WTC11 (cell line): Measurements from ENCODE around the gene DNAJC17. TPM values are rescaled to one million over a fixed set of nuclear protein-coding genes. Genes with fewer than 3 reads are reported as not detected.

Experiments used
- ATAC-seq: fragments of 200-7000 bp; cut with Tn5 transposase; 2 replicates; pipeline ENCODE4 v1.10.0; 2021; ENCODE audit warnings: mild to moderate bottlenecking, moderate library complexity
- CTCF ChIA-PET: fragments of 300-600 bp; sonication (Branson Sonifier 250); formaldehyde crosslinking; loops from one replicate; lab custom pipeline; 2021; ENCODE audit warnings: antibody characterized with exemption; lab: Charles Lee
- POLR2A ChIA-PET: fragments of 350-600 bp; sonication (Branson Sonifier 250); formaldehyde crosslinking; loops from one replicate; lab custom pipeline; 2021; ENCODE audit warnings: antibody characterized with exemption; lab: Charles Lee
- DNase-seq: peaks from one replicate; pipeline ENCODE4 v3.0.0; 2021; ENCODE audit warnings: low spot score
- H3K27ac Mint-ChIP-seq: 2 replicates; pipeline ENCODE4 v1.8.0; 2021; ENCODE audit warnings: mixed read lengths
- H3K27me3 Mint-ChIP-seq: 2 replicates; pipeline ENCODE4 v1.8.0; 2021; ENCODE audit warnings: low read depth, mild to moderate bottlenecking, moderate library complexity, mixed read lengths
- H3K36me3 Mint-ChIP-seq: 2 replicates; pipeline ENCODE4 v1.8.0; 2021; ENCODE audit warnings: mixed read lengths
- H3K4me1 Mint-ChIP-seq: 2 replicates; pipeline ENCODE4 v1.8.0; 2022; ENCODE audit warnings: mixed read lengths
- H3K4me3 Mint-ChIP-seq: 2 replicates; pipeline ENCODE4 v1.8.0; 2021; ENCODE audit warnings: mild to moderate bottlenecking, moderate library complexity, mixed read lengths
- H3K9me3 Mint-ChIP-seq: 2 replicates; pipeline ENCODE4 v1.8.0; 2021; ENCODE audit warnings: mixed read lengths
- ARID4B ChIP-seq: sonication (generic); formaldehyde crosslinking; IDR thresholded peaks from 2 replicates; pipeline ENCODE4 v1.8.0; 2023; ENCODE audit warnings: missing genetic modification reagents, mild to moderate bottlenecking, borderline replicate concordance
- ATF2 ChIP-seq: sonication (generic); formaldehyde crosslinking; IDR thresholded peaks from 2 replicates; pipeline ENCODE4 v1.8.1; 2022; ENCODE audit warnings: low read depth, missing genetic modification reagents, borderline replicate concordance
- E2F1 ChIP-seq: sonication (generic); formaldehyde crosslinking; IDR thresholded peaks from 2 replicates; pipeline ENCODE4 v1.8.0; 2022; ENCODE audit warnings: mild to moderate bottlenecking, missing genetic modification reagents
- FOXJ3 ChIP-seq: sonication (generic); formaldehyde crosslinking; IDR thresholded peaks from 2 replicates; pipeline ENCODE4 v1.9.0; 2021; ENCODE audit warnings: missing genetic modification reagents, mild to moderate bottlenecking, borderline replicate concordance
- FOXK1 ChIP-seq: sonication (generic); formaldehyde crosslinking; IDR thresholded peaks from 2 replicates; pipeline ENCODE4 v1.8.0; 2022; ENCODE audit warnings: mild to moderate bottlenecking, moderate library complexity, missing genetic modification reagents
- FOXP1 ChIP-seq: sonication (generic); formaldehyde crosslinking; IDR thresholded peaks from 2 replicates; pipeline ENCODE4 v1.8.0; 2022; ENCODE audit warnings: missing genetic modification reagents, mild to moderate bottlenecking, moderate library complexity, borderline replicate concordance
- GRHL2 ChIP-seq: fragments of 250-450 bp; sonication (Bioruptor Pico); IDR thresholded peaks from 2 replicates; pipeline ENCODE4 v1.8.0; 2022; ENCODE audit warnings: mild to moderate bottlenecking, moderate library complexity; ENCODE audit not compliant: insufficient replicate concordance, severe bottlenecking
- GTF2I ChIP-seq: fragments of 250-450 bp; sonication (Bioruptor Pico); conservative IDR thresholded peaks from 2 replicates; pipeline ENCODE4 v1.4.0; 2021; ENCODE audit warnings: mild to moderate bottlenecking
- HMGA2 ChIP-seq: fragments of 250-450 bp; sonication (Bioruptor Pico); IDR thresholded peaks from 2 replicates; pipeline ENCODE4 v1.4.0; 2021; ENCODE audit warnings: mild to moderate bottlenecking, moderate library complexity
- IRF1 ChIP-seq: sonication (generic); formaldehyde crosslinking; IDR thresholded peaks from 2 replicates; pipeline ENCODE4 v1.8.0; 2023; ENCODE audit warnings: missing genetic modification reagents
- IRF2 ChIP-seq: sonication (generic); formaldehyde crosslinking; IDR thresholded peaks from 2 replicates; pipeline ENCODE4 v1.8.0; 2022; ENCODE audit warnings: low read depth, missing genetic modification reagents, borderline replicate concordance
- NFE2L1 ChIP-seq: sonication (generic); formaldehyde crosslinking; IDR thresholded peaks from 2 replicates; pipeline ENCODE4 v1.8.1; 2023; ENCODE audit warnings: missing genetic modification reagents
- NR2C2 ChIP-seq: sonication (generic); formaldehyde crosslinking; IDR thresholded peaks from 2 replicates; pipeline ENCODE4 v1.8.0; 2022; ENCODE audit warnings: mild to moderate bottlenecking, missing genetic modification reagents
- SMAD3 ChIP-seq: sonication (generic); formaldehyde crosslinking; IDR thresholded peaks from 2 replicates; pipeline ENCODE4 v1.8.0; 2022; ENCODE audit warnings: missing genetic modification reagents, mild to moderate bottlenecking, borderline replicate concordance
- TEAD4 ChIP-seq: sonication (generic); formaldehyde crosslinking; IDR thresholded peaks from 2 replicates; pipeline ENCODE4 v1.8.0; 2022; ENCODE audit warnings: mild to moderate bottlenecking, missing genetic modification reagents
- ZBTB21 ChIP-seq: sonication (generic); formaldehyde crosslinking; IDR thresholded peaks from 2 replicates; pipeline ENCODE4 v1.8.1; 2023; ENCODE audit warnings: mild to moderate bottlenecking, missing genetic modification reagents, borderline replicate concordance
- ZBTB43 ChIP-seq: sonication (generic); formaldehyde crosslinking; IDR thresholded peaks from 2 replicates; pipeline ENCODE4 v1.8.1; 2023; ENCODE audit warnings: mild to moderate bottlenecking, missing genetic modification reagents
- ZNF219 ChIP-seq: sonication (generic); formaldehyde crosslinking; IDR thresholded peaks from 2 replicates; pipeline ENCODE4 v1.8.0; 2023; ENCODE audit warnings: missing genetic modification reagents, mild to moderate bottlenecking, borderline replicate concordance
- ZNF263 ChIP-seq: sonication (generic); formaldehyde crosslinking; IDR thresholded peaks from 2 replicates; pipeline ENCODE4 v1.8.1; 2022; ENCODE audit warnings: low read depth, mild to moderate bottlenecking, moderate library complexity, missing genetic modification reagents
- ZNF423 ChIP-seq: fragments of 250-450 bp; sonication (Bioruptor Pico); IDR thresholded peaks from 2 replicates; pipeline ENCODE4 v2.1.2; 2022; ENCODE audit warnings: mild to moderate bottlenecking, moderate library complexity
- total RNA-seq: library from RNA; stranded (reverse); gene quantifications from 3 replicates; pipeline ENCODE4 v1.2.3, GENCODE V29; 2021

The DNAJC17 gene
- total RNA-seq, 1 experiment from 2014 or later: 49.8 TPM

- Mint-ChIP-seq H3K27ac (no peak overlapping the region), H3K4me3 (no peak overlapping the region), H3K27me3 (peaks cover 14% of the 10 kb centered on the region), H3K9me3 (no peaks in the 10 kb centered on the region), H3K4me1 (peaks cover 15% of the 10 kb centered on the region), H3K36me3 (no peaks in the 10 kb centered on the region)
- no peak for DNase-seq
- TF ChIP-seq TEAD4: no peak
- no peak for TF ChIP-seq ZNF219
- no peak for TF ChIP-seq HMGA2 (CRISPR knock-in tag)
- no peak for TF ChIP-seq ATF2 (CRISPR knock-in tag)
- TF ChIP-seq E2F1 (CRISPR knock-in tag): no peak
- no peak for TF ChIP-seq FOXP1 (CRISPR knock-in tag)
- TF ChIP-seq ZBTB43 (CRISPR knock-in tag): no peak
- TF ChIP-seq ARID4B (CRISPR knock-in tag): no peak
- no peak for TF ChIP-seq FOXJ3 (CRISPR knock-in tag)
- no peak for TF ChIP-seq GTF2I (CRISPR knock-in tag)
- no peak for TF ChIP-seq NFE2L1
- TF ChIP-seq ZBTB21 (CRISPR knock-in tag): no peak
- TF ChIP-seq ZNF423 (CRISPR knock-in tag): no peak
- no peak for TF ChIP-seq IRF2 (CRISPR knock-in tag)
- TF ChIP-seq NR2C2: no peak
- no peak for TF ChIP-seq SMAD3 (CRISPR knock-in tag)
- no peak for TF ChIP-seq IRF1 (CRISPR knock-in tag)
- no peak for TF ChIP-seq GRHL2 (CRISPR knock-in tag)
- TF ChIP-seq FOXK1 (CRISPR knock-in tag): no peak
- no peak for TF ChIP-seq ZNF263 (CRISPR knock-in tag)
- POLR2A ChIA-PET: no interaction called here
- ATAC-seq: no peak
- CTCF ChIA-PET: no interaction called here
Observed at GRCh38 chr15:40759961-40760360, 47.3 kb downstream of the DNAJC17 start.
